NCI-H146 treated with DMSO at 0.1 percent for 48 hours (cell line): Measurements from ENCODE around the gene DENND1C.
"Not testable (repeated sequence)": the region's sequence is repeated elsewhere in the genome, so short reads cannot be mapped to it uniquely, and the experiment has no call there.

Experiments
- DNase-seq: peaks from one replicate; lab custom pipeline; 2025; ENCODE audit not compliant: unreplicated experiment; lab: John Stamatoyannopoulos, UW

Gene DENND1C

DNA sequence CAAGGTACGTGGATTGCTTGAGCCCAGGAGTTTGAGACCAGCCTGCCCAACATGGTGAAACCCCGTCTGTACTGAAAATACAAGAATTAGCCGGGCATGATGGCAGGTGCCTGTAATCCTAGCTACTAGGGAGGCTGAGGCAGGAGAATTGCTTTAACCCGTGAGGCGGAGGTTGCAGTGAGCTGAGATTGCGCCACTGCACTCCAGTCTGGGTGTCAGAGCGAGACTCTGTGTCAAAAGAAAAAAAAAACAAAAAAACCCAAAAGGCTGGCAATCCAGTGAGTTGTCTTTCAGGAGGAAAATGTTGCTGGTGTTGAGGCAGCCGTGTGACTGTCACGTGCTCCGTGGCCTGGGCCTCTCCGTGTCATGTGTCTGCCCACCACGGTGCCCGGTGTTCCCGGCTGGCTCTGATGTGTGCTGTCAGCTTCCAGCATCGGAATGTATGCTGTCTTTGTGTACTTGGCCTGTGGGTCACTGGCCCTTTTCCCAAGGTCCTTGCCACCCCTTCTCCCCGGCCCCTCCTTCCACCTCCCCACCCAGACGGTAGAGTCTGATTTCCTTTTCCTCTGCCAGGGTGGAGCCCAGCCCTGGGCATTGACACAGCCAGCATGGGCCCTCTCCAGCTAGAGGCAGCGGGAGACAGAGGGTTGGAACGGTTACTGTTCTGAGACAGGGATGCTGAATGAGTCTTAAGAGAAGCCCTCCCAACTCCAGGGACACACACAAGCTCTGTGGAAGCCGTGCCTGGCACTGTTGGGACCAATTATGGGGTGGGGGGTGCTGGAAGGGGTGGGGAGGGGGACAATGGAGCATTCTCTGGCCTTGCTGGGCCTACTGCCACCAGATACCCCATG, 27.8 kb upstream of the DENND1C start:
- no peak for DNase-seq

DNA sequence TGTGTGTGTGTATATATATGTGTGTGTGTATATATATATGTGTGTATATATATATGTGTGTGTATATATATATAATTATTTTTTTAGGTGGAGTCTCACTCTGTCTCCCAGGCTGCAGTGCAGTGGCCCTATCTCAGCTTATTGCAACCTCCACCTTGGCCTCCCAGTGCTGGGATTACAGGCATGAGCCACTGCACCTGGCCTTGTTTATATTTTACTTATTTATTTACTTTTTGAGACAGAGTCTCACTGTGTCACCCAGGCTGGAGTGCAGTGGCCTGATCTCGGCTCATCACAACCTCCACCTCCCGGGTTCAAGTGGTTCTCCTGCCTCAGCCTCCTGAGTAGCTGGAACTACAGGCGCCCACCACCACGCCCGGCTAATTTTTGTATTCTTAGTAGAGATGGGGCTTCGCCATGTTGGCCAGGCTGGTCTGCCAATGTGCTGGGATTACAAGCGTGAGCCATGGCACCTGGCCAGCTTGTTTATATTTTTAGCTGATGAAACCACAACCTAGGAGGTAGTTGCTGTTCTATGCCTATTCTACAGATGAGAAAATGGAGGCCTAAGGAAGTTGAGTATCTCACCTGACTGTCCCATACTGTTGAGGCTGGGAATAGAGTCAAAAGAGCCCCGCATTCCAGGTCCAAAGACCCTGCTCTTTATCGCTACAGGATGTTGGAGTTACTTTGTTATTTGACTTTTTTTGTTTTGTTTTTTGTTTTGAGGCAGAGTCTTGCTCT, 26.6 kb upstream of the DENND1C start:
- DNase-seq: not testable (repeated sequence)

DNA sequence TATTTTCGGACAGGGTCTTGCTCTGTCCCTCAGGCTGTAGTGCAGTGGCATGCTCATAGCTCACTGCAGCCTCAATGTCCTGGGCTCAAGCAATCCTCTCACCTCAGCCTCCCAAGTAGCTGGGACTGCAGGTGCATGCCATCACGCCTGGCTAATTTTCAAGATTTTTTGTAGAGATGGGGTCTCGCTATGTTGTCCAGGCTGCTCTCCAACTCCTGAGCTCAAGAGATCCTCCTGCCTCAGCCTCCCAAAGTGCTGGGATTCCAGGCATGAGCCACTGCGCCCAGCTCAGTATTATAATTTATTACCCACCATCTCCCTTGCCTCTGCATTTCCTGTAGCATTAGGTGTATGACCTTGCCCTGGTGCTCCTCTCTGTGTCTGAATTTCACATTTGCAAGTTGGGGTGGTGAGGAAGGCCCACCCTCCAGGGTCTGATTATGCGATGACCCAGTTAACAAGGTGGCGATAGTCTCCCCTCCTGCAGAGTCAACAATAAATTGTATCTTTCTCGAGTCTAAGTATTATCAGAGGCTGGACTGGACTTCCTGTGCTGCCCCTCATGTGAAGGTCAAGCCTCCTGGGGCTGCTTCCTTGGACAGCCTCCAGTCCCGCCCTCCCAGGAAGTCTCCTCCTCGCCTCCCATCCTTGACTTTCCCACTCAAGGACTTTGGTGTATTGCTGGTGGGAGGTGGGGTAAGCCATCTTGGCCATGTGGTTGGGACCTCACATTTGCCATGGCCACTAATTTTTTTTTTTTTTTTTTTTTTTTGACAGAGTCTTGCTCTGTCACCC, 22.0 kb upstream of the DENND1C start:
- DNase-seq: no peak

DNA sequence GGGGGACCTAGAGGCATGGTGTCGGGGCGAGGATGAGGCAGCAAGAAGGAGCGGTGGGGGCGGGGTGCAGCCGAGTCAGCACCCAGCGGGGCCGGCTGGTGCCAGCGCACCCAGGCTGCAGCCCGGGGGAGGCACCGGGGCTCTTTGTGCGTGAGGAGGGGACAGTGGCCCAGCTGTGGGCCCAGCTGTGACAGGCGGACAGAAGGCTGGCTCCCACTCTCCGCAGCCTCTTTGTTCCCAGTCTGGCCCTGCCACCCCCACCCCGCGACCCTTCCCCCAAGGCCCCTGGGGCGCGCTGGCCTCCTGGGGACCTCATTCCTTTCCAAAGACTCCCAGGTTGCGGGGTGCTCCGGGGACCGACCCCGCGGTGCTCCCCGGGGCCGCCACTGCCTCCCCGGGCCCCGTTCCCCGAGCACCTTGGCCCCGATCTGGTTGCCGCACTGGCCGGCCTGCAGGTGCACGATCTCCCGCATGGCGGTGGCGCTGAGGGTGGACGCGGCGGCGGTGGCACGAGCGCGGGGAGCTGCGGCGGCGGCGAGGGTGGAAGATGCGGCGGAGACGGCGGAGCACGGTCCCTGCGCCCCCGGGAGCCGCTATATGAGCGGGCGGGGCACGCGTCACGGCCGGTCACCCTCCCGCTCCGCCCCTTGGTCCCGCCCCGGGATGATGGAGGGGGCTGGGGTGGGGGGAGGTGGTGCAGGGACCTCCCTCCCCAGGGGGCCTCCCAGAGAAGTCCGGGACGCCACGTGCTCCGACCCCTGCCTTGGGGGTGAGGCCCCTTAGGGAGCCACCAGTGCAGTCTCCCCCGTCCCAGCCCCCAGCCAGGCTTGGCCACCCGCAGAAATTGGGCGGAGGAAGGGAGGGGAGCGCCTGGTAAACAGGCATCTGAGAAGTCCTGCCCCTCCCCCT, 20.4 kb upstream of the DENND1C start, which contains the start of gene TUBB4A:
TSS of gene TUBB4A (minus strand) at position 570 of the 909 bp plus-strand sequence. CDS start at position 473, 97 bp downstream.
- no peak for DNase-seq

DNA sequence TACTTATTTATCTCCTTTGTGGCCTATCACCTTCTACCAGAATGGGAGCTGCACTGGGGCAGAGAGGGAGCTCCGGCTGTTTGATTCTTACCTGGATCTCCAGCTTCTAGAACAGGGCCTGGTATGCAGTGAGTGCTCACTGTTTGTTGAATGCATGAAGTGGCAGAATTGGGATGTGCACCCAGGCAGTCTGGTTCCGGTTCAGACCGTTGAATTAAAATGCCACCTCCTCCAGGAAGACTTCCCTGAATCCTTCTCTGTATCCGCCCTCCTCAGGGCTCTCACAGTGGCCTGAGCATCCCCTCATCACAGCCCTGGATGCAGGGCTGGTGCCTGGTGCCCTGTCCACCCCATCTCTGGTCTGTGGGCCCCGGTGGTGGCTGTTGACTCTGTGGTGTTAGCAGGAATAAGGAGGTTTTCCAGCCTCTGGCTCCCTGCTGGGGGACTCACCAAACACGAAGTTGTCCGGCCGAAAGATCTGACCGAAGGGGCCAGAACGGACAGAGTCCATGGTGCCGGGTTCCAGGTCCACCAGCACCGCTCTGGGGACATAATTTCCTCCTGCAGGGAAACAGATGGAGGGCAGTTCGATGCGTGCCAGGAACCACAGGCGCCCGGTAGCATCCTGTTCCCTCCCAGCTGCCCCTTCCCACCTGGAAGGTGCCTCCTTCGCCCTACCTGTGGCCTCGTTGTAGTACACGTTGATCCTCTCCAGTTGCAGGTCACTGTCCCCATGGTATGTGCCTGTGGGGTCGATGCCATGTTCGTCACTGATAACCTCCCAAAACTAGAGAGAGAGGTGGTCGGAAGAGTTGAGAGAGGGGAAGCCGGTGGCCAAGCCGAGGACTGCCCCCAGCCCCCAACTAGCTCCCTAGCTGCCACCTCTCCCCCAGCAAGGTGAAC, 19.5 kb upstream of the DENND1C start:
- no peak for DNase-seq

DNA sequence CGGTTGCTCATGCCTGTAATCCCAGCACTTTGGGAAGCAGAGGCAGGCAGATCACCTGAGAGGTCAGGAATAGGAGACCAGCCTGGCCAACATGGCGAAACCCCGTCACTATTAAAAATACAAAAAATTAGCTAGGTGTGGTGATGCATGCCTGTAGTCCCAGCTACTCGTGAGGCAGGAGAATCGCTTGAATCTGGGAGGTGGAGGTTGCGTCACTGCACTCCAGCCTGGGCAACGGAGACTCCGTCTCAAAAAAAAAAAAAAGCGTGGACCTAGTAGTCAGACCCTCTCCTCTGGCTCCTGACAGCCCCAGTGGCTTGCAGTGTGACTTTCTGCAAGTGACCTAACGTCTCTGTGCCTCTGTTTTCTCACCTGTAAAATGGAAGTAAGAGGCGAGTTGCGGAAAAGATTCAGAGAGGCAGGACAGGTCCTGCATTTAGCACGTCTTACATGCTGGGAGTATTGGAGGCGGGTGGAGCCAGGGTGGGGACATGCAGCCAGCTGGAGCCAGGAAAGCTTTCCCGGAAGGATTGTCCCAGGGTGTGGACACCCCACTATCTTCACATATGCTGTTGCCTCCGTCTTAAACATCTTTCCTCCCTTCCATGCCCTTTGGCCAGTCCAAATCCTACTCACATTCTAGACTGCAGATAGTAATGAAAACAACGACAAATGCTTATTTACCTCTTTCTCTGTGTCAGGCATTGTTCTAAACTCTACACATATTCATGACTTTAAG, 17.6 kb upstream of the DENND1C start:
- no peak for DNase-seq

DNA sequence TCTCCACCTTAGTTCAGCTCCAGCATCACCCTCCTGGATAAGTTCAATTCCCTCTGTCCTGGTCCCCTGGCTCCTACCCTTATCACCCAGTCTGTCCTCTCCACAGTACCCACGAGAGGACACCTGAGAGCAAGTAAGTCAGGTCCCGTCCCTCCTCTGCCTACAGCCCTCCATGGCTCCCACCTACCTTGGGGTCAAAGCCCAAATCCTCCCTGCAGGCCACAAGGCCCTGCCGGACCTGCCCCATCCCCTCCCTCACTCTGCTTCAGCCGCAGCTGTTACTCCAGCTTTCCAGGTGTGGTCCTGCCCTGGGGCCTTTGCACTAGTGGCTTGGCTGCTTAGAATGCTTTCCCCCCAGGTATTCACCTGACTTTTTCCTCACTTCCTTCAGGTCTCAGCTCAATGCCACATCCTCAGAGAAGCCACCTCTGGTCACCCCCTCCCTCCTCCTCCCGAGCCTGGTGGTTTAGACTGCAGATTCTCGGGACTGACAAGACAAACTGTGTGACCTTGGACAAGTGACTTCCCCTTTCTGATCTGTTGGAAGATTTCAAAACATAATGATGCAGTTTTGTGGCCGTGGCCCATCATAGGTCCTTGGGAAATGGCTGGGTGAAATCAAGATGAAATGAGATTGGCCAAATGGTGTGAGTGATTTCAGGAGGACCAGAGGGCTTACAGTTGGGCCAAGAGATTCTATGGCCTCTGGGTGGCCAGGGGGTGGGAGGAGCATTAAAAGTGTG, 16.9 kb upstream of the DENND1C start:
- no peak for DNase-seq

DNA sequence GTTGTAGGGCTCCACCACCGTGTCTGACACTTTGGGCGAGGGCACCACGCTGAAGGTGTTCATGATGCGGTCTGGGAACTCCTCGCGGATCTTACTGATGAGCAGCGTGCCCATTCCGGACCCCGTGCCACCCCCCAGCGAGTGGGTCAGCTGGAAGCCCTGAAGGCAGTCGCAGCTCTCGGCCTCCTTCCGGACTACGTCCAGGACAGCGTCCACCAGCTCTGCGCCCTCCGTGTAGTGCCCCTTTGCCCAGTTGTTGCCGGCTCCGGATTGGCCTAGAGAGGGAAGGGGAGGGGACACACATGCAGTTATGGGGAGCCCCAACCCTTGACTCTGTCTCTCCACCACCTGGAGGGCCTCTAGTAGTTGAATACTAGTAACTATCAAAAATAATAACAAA, 14.4 kb upstream of the DENND1C start:
- DNase-seq: no peak

DNA sequence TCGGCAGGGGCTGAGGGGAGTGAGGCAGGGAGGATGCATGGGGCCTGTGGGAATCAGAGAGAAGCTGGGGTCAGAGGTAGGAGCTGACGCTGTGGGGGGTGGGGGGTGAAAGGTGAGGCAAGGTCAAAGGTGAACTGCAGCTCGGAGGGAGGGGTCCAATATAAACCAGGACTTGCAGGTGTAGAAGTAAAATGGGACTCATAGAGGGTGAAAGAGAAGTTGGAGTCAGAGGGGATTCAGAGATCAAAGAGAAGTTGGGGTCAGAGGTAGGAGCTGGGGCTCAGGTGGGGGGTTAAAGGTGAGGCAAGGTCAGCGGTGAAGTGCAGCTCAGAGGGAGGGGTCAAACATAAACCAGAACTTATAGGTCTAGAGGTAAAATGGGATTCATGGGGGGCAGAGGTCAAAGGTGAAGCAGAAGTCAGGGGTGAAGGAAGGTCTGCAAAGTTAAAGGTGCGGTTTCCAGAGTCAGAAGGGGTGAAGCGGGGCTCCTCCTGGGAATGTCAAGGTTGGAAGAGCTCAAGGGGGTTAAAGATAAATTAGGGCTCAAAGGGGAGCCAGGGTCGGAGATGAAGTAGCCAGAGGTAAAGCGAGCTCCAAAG, 12.9 kb upstream of the DENND1C start:
- no peak for DNase-seq

DNA sequence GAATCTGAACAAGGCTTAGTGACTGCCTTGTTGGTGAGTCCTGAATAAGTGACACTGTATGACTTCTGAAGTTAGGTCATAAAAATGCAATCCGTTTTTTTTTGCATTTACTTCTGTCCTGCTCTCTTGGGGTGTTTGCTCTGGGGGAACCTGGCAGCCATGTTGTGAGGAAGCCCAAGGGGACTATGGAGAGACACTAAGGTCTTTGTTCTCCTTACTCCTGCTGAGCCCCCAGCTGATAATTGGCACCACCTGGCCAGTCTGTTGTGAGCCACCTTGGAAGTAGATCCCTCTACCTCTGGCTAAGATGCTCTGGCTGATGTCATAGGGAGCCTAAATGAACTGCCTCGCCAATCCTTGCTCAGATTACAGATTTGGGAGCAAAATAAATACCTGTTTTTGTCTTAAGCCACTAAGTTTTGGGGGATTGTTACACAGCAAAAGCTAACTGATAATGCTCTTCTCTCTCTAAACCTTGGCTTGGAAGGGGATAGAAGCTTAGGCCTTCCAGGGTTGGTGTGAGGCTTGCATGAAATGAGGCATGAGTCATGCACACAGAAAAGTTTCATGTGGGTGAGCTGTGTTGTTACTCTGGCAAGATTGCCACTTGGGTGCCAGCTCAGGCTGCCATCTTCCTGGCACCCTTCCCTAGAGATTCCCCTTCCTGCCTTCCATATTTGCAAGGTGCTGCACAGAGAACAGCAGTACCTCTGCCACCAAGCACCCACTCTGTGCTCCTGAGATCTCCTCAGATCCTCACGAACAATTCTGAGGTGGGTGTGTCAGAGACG, 10.4 kb upstream of the DENND1C start:
- DNase-seq: no peak

DNA sequence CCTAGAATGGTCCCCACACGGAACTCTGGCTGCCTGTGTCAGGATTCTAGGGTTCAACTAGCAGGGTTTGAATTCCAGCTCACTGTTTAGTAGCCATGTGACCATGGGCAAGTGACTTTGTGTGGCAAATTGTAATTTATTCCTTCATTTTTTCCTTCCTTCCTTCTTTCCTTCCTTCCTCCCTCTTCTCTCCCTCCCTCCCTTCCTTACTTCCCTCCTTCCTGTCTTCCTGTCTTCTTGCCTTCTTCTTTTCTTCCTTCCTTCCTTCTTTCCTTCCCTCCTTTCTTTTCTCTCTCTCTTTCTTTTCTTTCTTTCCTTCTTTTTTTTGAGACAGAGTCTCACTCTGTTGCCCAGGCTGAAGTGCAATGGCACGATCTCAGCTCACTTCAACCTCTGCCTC, 8.5 kb upstream of the DENND1C start:
- DNase-seq: no peak

DNA sequence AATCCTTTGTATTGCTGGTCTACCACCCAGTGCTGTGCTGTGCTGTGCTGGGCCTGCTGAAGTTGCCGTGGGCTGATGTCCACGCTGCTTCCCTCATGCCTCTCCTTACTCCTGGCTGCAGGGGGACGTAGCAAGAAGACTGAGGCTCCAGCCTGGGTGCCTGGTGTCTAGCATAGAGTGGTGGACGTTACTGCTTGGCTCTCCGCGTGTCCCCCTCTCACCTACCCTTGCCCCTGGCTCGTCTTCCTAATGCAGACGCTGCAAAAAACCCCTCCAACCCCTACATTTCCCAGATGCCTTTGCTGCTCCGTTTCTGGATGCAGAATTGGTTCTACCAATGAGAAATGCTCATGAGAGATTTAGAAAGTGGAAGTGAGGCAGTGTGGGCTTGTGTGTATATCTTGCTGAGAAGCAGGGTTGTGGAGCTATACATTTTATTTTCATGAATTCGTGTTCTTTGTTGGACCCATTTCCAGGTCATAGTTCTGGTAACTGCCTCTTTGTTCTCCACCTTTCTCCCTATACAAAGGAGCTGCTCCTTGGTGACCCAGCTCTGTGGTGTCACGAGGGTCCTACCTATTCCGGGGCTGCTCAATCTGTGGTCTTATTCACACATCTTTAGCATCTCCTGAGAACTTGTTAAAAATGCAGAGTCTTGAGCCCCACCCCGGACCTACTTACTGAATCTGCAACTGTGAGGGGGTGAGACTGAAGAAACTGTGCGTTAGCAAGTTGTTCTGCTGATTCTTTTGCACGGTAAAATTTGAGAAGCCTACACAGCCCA, 7.9 kb upstream of the DENND1C start:
- no peak for DNase-seq

DNA sequence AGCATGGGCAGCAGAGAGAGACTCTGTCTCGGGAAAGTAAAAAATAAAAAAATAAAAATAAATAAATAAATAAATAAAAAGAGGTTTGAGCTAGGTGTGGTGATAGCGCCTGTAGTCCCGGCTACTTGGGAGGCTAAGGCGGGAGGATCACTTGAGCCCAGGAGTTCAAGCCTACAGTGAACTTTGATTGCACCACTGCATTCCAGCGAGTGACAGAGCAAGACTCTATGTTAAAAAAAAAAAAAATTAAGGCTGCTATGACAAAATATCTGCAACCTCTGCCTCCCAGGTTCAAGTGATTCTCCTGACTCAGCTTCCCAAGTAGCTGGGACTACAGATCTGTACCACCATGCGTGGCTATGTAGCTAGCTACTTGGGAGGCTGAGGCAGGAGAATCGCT, 3.2 kb upstream of the DENND1C start:
- DNase-seq: no peak

DNA sequence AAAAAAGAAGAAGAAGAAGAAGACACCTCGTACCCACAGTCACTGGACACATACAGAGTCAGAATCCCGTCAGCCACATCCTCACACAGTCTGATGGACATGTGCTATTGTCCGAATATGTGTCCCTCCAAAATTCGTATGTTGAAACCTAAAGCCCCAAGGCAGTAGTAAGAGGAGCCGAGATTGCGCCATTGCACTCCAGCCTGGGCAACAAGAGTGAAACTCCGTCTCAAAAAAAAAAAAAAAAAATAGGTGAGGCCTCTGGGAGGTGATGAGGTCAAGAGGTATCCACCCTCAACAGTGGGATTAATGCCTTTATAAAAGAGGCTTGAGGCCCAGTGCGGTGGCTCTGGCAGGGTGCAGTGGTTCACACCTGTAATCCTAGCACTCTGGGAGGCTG, 2.6 kb upstream of the DENND1C start:
- DNase-seq: no peak

DNA sequence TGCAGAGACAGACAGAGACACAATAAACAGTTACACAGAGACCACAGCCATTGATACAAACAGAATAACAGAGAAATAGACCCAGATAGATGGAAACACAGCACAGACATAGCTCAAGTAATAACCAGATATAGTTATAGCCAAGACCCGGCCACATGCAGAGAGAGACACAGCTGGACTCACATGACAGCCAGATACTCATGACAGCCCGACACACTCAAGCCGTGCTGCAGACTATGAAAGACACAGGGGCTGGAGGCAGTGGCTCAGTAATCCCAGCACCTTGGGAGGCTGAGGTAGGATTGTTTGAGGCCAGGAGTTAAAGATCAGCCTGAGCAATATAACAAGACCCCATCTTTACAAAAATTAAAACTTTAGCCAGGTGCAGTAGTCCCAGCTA, 1.6 kb upstream of the DENND1C start:
- no peak for DNase-seq

DNA sequence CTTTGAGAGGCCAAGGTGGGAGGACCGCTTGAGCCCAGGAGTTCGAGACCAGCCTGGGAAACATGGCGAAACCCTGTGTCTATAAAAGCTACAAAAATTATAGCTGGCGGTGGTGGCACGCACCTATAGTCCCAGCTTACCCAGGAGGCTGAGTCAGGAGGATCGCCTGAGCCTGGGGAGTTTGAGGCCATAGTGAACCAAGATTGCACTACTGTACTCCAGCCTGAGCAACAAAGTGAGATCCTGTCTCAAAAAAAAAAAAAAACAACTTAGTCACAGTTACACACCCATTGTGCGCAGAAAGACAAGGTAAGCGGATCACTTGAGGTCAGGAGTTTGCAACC, 728 bp upstream of the DENND1C start:
- DNase-seq: no peak
